HG02852 (cell line): ENCODE measurements around the gene SH3PXD2A.
A peak's percentile ranks its signal among the peaks of the same experiment; 100 is the strongest.
"Not testable (repeated sequence)": the region's sequence is repeated elsewhere in the genome, so short reads cannot be mapped to it uniquely, and the experiment has no call there.

ENCODE experiments used
- ATAC-seq: cut with Tn5 transposase; IDR thresholded peaks from one replicate; pipeline ENCODE4 v1.9.1; 2021; ENCODE audit warnings: mild to moderate bottlenecking, moderate library complexity; ENCODE audit not compliant: unreplicated experiment

Gene SH3PXD2A

DNA sequence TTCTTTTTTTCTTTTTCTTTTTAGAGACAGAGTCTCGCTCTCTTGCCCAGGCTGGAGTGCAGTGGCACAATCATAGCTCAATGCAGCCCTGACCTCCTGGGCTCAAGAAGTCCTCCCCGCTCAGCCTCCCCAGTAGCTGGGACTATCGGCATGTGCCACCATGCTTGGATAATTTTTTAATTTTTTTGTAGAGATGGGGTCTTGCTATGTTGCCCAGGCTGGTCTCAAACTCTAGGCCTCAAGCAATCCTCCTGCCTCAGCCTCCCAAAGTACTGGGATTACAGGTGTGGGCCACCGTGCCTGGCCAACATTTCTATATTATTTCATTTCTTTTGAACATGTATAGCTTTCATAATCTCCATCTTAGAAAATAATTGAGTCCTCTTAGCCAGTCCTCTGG lies 42.1 kb downstream of the SH3PXD2A start:
- not testable (repeated sequence) for ATAC-seq

- no peak for ATAC-seq
These were observed 42.9 kb downstream of the SH3PXD2A start for GRCh38 chr10:103812432-103812831.

DNA sequence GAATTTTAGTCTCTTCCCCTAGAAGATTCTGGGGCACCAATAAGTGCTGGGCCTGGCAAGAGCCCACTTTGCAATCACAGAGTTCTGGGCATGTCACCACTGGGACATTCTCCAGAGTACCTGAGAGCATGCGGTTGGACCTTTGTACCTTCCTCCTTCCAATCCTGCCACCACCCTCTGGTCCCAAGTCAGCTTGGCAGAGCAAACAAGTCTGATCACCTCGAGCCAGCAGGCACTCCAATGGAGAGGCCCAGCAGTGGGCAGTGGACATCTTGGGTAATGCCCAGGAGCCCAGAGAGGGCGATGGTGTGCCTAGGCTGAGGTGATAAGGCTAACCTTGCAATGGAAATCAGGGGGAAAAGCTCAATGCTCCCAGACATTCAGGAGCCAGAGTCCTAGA lies 43.4 kb downstream of the SH3PXD2A start:
- ATAC-seq = no peak

DNA sequence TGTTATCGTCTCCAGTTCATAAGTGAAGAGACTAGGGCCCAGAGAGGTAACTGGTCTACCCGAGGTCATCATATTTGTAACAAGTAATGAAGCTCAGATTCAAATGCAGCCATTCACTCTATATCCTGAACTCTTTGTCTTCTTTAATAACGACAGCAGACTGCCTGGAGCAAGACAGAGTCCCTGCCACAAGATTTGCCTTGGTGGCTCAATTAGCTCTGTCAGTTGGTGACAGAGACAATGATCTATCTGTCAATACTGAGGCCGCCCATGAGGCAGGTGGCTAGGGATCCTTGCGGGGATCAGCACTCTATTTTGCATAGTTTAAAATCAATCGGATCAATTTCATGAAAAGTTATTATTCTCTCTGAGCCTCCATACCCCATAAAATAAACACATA lies 43.9 kb downstream of the SH3PXD2A start:
- no peak for ATAC-seq

- no peak for ATAC-seq
These were observed 46.6 kb downstream of the SH3PXD2A start for GRCh38 chr10:103808780-103809179.

DNA sequence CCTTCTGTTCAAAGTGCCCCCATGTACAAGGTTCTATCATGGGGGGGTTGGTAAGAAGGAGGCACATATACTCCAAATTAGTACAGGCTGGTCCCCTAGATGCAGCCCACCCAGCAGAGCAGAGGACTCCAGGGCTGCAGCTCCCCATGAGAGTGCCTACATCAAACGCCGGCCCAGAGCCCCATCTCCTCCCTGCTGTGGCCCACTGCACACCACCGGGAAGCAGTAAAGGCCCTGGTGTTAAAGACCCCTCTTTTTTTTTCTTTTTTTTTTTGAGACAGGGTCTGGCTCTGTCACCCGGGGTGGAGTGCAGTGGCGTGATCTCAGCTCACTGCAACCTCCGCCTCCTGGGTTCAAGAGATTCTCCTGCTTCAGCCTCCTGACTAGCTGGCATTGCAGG lies 47.4 kb downstream of the SH3PXD2A start:
- ATAC-seq = no peak

DNA sequence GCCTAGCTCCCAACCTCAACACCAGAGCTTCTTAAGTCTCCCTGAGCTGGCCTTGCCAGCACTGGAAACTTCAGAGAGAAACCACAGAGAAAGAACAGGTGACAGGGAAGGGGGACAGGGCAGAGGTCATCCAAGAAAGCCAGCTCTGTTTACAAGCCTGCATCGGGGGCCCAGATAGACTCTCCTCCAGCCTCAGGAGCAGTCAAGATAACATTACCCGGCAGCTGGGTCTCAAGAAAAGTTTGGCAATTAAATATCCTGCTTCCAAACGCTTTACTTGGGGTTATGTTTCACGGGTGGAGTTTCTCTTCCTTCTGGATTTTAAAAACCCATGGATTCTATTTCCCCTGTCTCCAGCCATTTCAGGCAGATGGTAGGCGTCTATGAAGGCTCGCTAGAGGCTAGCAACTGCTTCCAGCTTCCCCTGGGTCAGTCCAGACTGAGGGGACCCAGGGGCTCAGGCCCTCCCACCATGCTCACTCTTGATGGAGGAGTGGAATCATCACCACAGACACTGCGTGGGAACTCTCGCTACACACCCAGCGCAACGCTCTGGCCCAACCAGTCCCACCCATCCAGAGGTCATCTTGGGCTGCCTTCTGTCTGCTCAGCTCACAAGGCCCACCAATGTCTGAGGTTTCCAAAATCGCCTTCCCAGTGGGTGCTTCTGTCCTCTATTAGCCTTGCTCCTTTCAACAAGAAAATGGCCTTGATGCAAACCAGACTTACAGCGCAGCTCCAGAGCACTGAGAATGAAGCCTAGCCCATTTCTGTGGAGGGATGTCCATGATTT lies 48.8 kb downstream of the SH3PXD2A start:
- no peak for ATAC-seq

DNA sequence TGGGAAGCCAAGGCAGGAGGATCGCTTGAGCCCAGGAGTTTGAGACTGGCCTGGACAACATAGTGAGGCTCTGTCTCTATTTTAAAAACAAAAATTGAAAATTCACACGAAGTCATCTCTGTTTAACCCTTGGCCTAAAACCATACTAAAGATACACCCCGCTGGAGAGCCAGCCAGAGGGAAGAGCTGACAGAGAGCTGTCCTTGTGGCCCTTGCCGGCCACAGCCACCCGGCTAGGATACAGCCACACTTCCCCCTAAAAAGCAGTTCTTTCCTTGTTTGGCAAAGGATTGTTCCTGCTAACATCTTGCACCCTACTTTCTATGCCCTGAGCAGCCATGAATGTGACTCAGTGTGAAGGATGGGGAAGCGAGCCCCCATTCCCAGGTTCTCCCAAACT lies 49.6 kb downstream of the SH3PXD2A start:
- no peak for ATAC-seq

- ATAC-seq = no peak
These were observed 50.5 kb downstream of the SH3PXD2A start for GRCh38 chr10:103804871-103805270.

- ATAC-seq = no peak
These were observed 51.4 kb downstream of the SH3PXD2A start for GRCh38 chr10:103803941-103804340.

DNA sequence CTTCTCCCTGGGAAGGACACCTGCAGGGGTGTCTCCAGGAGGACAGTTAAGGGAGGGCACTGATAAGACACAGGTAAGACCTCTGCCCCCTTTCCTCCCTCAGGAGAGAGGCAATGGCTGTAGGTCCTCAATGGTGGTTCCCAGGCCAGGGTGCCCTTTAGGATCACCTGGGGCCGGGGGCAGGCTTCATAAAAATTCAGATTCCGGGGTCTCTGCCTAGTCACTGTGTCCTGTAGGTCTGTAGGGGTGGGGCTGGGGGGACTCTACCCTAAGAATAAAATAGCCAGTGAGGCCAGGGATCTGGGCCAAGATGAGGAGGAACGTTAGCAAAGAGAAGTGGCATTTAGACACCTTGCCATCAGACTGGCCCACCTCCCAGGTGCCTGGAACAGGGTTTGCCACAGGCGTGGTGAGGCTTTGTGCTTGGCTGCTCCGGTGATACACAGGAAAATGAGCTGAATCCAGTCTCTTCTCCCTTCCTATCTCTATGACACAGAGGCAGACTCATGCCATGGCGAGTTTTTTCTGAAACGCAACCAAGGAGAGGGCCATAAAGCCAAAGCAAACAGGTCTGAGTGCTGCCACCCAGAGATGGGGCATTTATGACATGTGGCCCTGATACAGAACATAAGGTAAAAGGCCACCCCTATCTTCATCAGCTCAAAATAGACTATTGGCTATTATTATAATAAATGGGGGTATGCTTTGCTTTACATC lies 52.6 kb downstream of the SH3PXD2A start:
- no peak for ATAC-seq

DNA sequence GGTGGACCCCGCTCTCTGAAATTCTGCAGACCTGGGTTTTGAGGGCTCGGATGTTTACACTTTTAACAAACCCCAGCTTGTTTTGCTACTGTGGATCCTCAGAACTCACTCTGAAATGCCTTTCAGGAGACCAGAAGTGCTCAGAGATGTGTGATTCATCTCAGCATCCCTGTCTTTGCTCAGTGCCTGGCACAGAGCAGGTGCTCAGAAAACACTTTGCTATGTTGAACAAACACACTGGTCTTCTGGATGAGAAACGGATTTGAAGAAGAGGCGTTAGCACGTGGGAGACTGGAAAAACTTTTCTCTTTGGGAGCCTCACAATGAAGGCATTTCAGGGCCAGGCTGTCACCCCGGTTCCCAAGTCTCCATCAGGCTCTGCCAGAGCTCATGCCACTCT lies 53.3 kb downstream of the SH3PXD2A start:
- ATAC-seq = no peak

DNA sequence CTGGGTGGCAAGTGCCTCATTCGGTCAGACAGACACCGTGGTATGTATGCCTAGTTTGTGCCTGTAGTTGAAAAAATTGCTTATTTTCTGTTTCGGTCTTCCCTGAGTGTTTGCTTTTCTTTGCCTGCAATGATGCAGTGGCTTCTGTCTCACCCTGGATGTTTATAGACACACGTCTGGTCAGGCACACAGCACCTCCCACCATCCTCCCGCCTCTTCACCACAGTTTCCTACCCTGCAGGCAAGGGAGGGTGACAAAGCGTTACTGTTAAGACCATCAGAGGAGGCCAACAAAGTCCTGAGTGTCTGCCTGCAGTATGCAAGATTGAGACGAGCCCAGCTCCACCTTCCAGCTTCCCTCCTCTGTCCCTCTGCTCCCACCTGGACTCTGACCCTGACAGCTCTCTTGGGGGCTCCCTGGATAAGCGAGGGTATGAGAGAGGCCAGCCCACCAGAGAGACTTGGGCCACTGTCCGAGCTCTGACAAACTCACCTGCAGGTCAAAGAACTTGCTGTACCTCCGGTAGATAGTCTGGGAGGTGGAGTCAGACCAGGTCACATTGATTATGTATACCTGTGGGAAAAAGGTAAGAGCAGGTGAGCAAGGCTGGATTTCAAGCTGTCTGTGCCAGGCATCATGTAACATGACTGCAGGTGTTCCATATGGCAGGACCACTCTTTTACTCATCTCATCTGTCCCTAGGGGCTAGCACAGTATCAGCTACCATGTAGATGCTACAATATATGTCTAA lies 54.4 kb downstream of the SH3PXD2A start:
- ATAC-seq = peak; percentile 96

GRCh38 chr10:103800089-103800488 lies 55.3 kb downstream of the SH3PXD2A start:
- no peak for ATAC-seq

DNA sequence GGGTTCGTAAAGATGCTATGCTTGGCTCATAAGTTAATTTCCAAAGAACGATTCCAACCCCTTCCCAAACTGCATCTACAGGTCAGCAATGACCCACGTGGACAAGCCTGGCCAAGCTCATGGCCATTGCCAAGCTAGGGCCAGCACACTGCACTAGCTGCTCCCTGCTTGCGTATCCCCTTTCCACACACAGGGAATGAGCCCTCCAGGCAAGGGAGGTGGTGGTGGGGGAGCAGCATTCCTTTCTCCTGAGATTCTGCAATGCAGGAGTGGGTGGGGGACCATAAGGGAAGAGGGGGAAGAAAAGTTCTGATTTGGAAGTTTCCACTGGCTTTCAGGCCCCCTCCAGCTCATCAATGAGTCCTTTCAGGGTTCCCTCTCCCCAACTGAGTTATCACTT lies 56.0 kb downstream of the SH3PXD2A start:
- ATAC-seq = no peak

DNA sequence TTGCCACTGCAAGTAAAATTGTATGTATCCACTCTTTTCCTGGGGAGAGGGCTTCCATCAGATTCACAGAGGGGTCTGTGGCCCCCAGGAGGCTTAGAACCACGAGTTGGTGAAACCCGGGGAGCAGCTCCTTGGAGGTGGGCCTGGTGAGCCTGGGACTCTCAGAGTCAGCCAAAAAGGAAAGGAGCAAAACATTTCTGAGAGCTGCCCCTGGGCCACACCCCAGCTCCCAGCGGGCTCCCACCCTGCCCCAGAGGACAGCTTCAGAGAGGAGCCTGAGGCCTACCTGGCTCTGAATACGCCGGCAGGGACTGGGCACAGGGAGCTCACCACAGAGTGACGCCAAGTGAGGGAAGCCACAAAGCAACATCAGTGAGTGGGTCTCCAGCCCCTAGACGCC lies 56.9 kb downstream of the SH3PXD2A start:
- no peak for ATAC-seq

- ATAC-seq = no peak
These were observed 57.5 kb downstream of the SH3PXD2A start for GRCh38 chr10:103797857-103798256.

GRCh38 chr10:103795634-103796270 lies 59.6 kb downstream of the SH3PXD2A start:
- ATAC-seq = no peak

- ATAC-seq = no peak
These were observed 60.4 kb downstream of the SH3PXD2A start for GRCh38 chr10:103794996-103795395.

DNA sequence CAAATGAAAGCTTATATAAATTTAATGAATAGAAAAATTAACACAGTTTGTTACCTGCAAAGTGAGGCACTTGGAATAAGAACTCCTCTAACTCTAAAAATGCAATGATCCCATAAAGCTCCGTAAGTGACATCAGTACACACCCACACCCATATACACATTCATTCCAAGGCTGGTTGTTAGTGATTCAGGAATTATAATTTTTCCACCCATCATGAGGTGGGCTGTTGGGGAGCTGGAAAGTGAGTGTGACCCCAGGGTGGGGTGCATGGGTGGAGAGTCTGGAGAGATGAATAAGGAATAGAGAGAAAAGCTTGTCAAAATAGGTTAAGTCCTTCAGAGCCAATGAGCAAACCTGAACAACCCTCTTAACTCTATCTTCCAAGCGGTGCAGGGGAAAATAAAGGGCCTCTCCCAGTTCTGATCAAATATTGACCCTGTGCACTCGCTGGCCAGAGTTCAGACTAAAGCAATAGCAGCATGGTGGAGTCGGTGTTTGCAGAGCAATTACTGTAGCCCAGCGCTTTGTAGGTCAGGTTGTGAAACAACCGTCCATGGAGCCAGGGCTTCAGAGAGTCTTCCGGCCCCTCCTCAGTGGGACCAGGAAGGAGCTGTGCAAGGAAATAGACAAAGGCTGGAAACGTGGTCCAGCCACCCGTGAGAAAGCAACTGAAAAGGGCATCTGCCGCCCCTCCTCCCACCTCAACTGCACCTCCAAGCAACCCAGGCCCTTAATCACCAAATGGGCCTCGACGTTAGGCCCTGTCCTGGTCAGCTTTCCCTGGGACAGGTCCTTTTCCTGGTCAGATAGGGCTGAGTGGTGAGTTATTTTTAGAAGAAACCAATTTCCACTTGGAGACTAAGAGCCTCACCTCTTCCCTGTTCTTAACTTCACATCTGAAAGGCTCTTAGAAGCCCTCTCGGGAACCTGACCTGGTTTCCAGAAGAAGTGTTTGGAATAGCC lies 61.2 kb downstream of the SH3PXD2A start:
- no peak for ATAC-seq
